GOT3 (cell line): ENCODE results near the gene FCHSD2.
"Not testable (repeated sequence)": the region's sequence is repeated elsewhere in the genome, so short reads cannot be mapped to it uniquely, and the experiment has no call there.

Experiments
- DNase-seq: peaks from one replicate; lab custom pipeline; 2025; ENCODE audit warnings: mixed read lengths; lab: John Stamatoyannopoulos, UW

Gene FCHSD2

GRCh38 chr11:72818971-72819370 lies 323.1 kb downstream of the FCHSD2 start:
- no peak for DNase-seq

GRCh38 chr11:72817966-72818365 lies 324.2 kb downstream of the FCHSD2 start:
- no peak for DNase-seq

GRCh38 chr11:72816404-72816990 lies 325.6 kb downstream of the FCHSD2 start:
- no peak for DNase-seq

GRCh38 chr11:72815110-72815618 lies 327.0 kb downstream of the FCHSD2 start:
- no peak for DNase-seq

GRCh38 chr11:72814286-72815109 lies 327.6 kb downstream of the FCHSD2 start, which contains the start of gene ATG16L2:
Gene ATG16L2, plus strand, starts transcription at chr11:72814411. Its CDS starts 35 bp downstream, at chr11:72814446.
- peak; percentile 81 for DNase-seq

GRCh38 chr11:72813740-72814285 lies 328.3 kb downstream of the FCHSD2 start:
- DNase-seq: peak; percentile 81

GRCh38 chr11:72812967-72813739 lies 329.0 kb downstream of the FCHSD2 start:
- peak; percentile 51 for DNase-seq

- no peak for DNase-seq
Observed at GRCh38 chr11:72812604-72812966, 329.5 kb downstream of the FCHSD2 start.

- not testable (repeated sequence) for DNase-seq
Observed at GRCh38 chr11:72811686-72812085, 330.4 kb downstream of the FCHSD2 start.

GRCh38 chr11:72808331-72808798 lies 333.8 kb downstream of the FCHSD2 start:
- no peak for DNase-seq

GRCh38 chr11:72807792-72808191 lies 334.3 kb downstream of the FCHSD2 start:
- no peak for DNase-seq

- no peak for DNase-seq
Observed at GRCh38 chr11:72807021-72807693, 335.0 kb downstream of the FCHSD2 start.

GRCh38 chr11:72806378-72806777 lies 335.7 kb downstream of the FCHSD2 start:
- not testable (repeated sequence) for DNase-seq

GRCh38 chr11:72805216-72805615 lies 336.9 kb downstream of the FCHSD2 start:
- no peak for DNase-seq

- no peak for DNase-seq
Observed at GRCh38 chr11:72802822-72803221, 339.3 kb downstream of the FCHSD2 start.

- no peak for DNase-seq
Observed at GRCh38 chr11:72799441-72799840, 342.7 kb downstream of the FCHSD2 start.

GRCh38 chr11:72798361-72798760 lies 343.8 kb downstream of the FCHSD2 start:
- no peak for DNase-seq

GRCh38 chr11:72793425-72794367 lies 348.4 kb downstream of the FCHSD2 start, which contains the start of gene STARD10:
Gene STARD10, minus strand, starts transcription at chr11:72794047. Its CDS starts 12,866 bp downstream, at chr11:72781181.
- peak; percentile 91 for DNase-seq

- no peak for DNase-seq
Observed at GRCh38 chr11:72793076-72793424, 349.1 kb downstream of the FCHSD2 start.

- DNase-seq: no peak
Observed at GRCh38 chr11:72792437-72793021, 349.6 kb downstream of the FCHSD2 start.
